ENCODE measurements around the gene ALG12. TPM values are rescaled to one million over a fixed set of nuclear protein-coding genes. Genes with fewer than 3 reads are reported as not detected.

The ALG12 gene
- total RNA-seq, 2 donors from 2014 or later: 19.5 to 21.9 TPM

DNA sequence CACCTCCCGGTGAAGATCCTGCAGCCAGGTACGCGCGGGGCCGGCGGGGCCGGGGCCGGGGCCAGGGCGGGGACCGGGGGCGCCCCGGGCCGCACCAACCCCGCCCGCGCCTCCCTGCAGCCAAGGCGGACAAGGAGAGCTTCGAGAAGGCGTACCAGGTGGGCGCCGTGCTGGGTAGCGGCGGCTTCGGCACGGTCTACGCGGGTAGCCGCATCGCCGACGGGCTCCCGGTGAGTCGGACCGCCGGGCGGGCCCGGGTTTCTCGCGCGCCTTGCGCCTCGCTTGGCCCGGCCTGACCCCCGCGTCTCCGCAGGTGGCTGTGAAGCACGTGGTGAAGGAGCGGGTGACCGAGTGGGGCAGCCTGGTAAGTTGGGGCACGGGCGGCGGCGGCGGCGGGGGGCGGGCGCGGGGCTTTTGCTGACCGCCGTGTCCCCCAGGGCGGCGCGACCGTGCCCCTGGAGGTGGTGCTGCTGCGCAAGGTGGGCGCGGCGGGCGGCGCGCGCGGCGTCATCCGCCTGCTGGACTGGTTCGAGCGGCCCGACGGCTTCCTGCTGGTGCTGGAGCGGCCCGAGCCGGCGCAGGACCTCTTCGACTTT lies 42.9 kb upstream of the ALG12 start:
- ATAC-seq (replicated peaks): no peak
- Mint-ChIP-seq H3K4me3 (peak overlapping the region; percentile 87), H3K4me1 (no peaks in the 10 kb centered on the region), H3K27me3 (no peaks in the 10 kb centered on the region), H3K9me3 (no peaks in the 10 kb centered on the region), H3K36me3 (ENCODE audit: low read depth) (peaks cover 50% of the 10 kb centered on the region), H3K27ac (peak overlapping the region; percentile 88)

DNA sequence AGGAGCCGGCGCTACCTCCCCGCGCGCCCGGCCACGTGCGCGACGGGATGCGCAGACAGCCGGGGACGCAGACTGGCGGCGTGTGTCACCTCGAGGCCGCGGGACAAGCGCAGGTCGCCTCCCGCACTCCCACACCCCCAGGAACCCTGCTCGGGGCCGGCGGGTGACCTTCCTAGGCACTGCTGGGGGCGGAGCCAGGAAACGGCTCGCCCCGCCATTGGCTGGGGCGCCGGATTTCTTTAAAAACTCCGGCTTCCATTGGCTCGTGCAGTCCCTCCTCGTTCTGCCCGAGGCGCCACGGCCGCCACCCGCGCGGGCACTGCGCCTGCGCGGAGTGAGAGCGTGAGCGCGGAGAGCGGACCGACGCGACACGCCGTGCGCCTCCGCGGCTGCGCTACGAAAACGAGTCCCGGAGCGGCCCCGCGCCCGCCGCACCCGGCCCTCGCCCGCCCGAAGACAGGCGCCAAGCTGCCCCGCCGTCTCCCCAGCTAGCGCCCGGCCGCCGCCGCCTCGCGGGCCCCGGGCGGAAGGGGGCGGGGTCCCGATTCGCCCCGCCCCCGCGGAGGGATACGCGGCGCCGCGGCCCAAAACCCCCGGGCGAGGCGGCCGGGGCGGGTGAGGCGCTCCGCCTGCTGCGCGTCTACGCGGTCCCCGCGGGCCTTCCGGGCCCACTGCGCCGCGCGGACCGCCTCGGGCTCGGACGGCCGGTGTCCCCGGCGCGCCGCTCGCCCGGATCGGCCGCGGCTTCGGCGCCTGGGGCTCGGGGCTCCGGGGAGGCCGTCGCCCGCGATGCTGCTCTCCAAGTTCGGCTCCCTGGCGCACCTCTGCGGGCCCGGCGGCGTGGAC lies 42.1 kb upstream of the ALG12 start, which contains the start of gene PIM3:
TSS of gene PIM3 (plus strand) at position 614 of the 846 bp plus-strand sequence. CDS start at position 790, 176 bp downstream.
- peak; percentile 74 for ATAC-seq (replicated peaks)
- Mint-ChIP-seq H3K27me3 (no peaks in the 10 kb centered on the region), H3K4me1 (no peaks in the 10 kb centered on the region), H3K4me3 (peak within 1 kb of the TSS; percentile 87), H3K27ac (peak within 1 kb of the TSS; percentile 88), H3K9me3 (no peaks in the 10 kb centered on the region), H3K36me3 (ENCODE audit: low read depth) (peaks cover 42% of the 10 kb centered on the region)

DNA sequence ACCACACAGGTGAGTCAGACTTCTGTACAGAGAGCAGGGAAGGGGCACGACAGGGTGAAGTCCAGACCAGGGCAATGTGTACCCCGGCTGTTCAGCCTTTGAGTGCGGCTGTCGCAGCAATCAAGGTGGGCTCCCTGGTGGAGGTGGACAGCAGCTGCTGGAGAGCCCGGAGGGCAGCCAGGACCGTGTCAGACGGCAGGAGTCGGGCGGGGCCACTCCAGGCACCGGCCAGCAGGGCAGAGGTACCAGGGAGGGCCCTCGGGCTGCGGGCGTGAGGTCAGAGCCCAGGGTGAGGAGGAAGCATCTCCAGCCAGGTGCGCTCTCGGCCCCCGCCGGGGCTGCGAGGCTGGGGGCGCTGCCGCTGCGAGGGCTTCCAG lies 41.5 kb upstream of the ALG12 start:
- Mint-ChIP-seq H3K4me1 (no peaks in the 10 kb centered on the region), H3K27me3 (no peaks in the 10 kb centered on the region), H3K4me3 (peak overlapping the region; percentile 84), H3K27ac (peak overlapping the region; percentile 87), H3K9me3 (no peaks in the 10 kb centered on the region), H3K36me3 (ENCODE audit: low read depth) (peaks cover 36% of the 10 kb centered on the region)
- ATAC-seq (replicated peaks): peak; percentile 32

DNA sequence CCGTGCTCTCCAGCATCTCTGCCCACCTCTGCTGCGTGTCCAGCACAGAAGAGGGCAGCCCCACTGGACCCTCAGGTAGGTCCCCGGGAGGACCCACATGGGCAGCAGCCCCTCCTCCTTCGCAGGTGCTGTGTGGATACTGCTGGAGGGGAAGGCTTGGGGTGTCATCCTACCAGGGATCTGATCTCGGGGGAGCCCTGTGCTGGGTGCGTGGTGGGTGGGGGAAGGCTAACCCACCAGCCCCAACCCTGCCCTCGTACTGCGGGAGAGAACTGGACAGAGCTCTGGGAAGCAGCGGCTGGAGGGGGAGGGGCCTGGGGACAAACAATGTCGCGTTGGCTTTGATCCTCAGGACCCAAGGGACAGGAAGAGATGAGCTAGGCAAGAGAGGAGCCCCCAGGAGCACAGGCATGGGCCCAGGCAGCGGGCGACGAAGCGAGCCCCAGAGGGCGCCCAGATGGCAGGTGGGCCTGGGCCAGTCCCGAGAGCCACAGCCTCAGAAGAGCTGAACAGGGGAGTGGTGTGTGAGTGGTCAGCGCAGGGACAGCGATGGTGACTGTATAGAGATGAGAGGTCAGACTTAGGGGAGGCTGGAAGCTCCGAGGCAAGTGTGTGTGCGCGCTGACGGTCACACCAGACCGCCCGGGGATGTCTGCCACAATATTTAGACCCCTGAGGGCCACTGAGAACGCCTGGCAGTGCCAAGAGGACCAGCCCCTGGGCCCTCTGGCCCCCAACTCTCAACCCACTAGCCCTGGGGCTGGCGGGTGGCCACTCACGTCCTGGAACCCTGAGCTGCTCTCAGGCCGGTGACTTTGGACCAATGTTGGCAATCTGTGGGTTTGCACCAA lies 40.9 kb upstream of the ALG12 start:
- no peak for ATAC-seq (replicated peaks)
- Mint-ChIP-seq H3K27ac (peak overlapping the region; percentile 87), H3K27me3 (no peaks in the 10 kb centered on the region), H3K36me3 (ENCODE audit: low read depth) (peaks cover 30% of the 10 kb centered on the region), H3K4me3 (peak overlapping the region; percentile 84), H3K9me3 (no peaks in the 10 kb centered on the region), H3K4me1 (no peaks in the 10 kb centered on the region)

DNA sequence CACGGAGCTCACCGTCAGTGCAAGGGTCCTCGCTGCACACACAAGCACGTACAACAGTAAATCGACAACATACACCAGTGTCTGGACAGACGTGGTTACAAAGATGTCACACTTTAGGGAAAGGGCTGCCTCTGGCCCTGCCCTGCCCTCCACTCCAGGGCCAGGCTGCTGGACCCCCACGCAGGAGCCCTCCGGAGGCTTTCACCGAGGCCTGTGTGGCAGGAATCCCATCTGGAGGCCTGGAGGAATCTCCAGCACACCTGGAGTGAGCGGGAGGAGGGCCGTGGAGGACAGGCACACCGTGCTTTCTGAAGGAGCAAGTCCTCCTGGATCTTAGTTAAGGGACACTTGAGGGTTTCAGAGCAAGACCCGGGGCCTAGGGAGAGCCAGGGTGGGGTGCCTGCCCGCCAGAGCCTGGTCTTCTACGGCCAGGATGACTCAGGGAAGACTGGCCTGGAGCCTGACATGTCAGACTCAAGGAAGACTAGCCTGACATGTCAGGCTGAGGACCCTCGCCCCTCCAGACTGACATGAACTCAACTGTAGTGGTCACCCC lies 40.2 kb upstream of the ALG12 start:
- no peaks in the 10 kb centered on the region for H3K27me3 Mint-ChIP-seq
- H3K4me1 Mint-ChIP-seq: no peaks in the 10 kb centered on the region
- H3K27ac Mint-ChIP-seq: peak overlapping the region; percentile 87
- H3K36me3 Mint-ChIP-seq (ENCODE audit: low read depth): peaks cover 23% of the 10 kb centered on the region
- H3K9me3 Mint-ChIP-seq: no peaks in the 10 kb centered on the region
- H3K4me3 Mint-ChIP-seq: peak overlapping the region; percentile 84
- no peak for ATAC-seq (replicated peaks)

DNA sequence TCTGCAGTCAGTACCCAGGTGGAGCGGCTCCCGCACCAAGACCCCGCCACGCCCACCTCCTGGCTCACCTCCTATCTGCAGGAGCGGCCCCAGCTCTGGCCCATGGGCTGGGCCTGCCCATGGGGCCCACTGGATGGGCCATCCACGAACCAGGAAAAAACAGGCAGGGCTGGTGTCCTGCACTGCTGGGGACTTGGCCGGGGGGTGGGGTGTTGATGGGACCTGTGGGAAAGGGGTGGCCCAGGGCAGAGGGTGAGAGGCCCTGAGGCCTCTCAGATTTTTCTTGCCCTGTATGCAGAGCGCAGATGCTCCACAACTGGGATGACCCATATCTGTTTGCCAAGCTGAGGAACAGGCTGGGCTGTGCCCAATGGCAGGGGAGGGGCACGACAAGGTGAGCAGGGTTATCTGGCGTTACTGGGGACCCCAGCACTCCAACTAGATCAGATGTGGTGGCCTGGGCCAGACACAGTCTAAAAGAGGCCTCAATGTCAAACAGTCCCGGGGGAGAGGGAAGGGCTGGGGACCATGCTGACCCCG lies 39.7 kb upstream of the ALG12 start:
- ATAC-seq (replicated peaks): no peak
- peaks cover 18% of the 10 kb centered on the region for H3K36me3 Mint-ChIP-seq (ENCODE audit: low read depth)
- H3K27me3 Mint-ChIP-seq: no peaks in the 10 kb centered on the region
- peak overlapping the region; percentile 84 for H3K4me3 Mint-ChIP-seq
- no peaks in the 10 kb centered on the region for H3K9me3 Mint-ChIP-seq
- no peaks in the 10 kb centered on the region for H3K4me1 Mint-ChIP-seq
- no peak overlapping the region for H3K27ac Mint-ChIP-seq

DNA sequence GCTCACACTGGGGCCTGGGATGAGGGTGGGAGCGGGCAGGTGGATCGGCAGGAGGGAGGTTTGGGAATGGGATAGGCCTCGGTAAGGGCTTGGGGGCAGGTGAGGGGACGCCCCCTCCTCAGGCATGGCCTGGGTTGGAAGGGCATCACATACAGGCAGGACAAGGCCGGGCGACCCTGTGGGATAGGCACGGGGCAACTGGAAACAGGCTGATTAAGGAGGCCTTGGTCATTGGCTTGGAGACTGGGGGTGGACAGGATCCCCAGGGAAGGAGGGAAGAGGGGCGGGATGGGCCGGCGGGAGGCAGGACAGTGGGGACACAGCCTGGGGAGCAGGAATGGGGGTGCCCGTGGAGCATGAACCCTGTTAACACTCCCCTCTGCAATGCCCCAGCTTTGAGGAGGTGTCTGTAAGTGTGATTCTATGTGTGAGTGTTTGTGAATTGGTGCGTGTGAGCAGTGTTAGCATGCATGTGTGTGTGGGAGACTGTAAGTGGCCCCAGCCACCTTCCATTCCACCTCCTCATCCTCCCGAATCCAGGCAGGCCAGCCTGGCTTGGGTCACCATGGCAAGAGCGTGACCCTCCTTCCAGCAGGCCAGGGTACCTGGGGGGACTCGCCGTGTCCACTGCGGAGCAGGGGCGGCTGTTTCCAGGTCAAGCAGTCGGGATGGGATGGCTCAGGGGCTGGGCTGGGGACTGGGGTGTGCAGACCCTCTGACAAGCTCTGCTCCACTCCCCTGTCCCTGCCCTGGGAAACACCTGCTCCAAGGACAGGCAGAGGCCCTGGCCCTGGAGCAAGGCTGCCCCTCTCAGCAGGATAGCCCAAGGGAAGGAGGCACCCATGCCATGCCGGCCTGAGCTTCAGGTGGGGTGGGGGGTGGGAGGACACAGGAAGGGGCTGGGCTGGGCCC lies 38.9 kb upstream of the ALG12 start:
- Mint-ChIP-seq H3K27me3 (no peaks in the 10 kb centered on the region), H3K9me3 (no peaks in the 10 kb centered on the region), H3K36me3 (ENCODE audit: low read depth) (peaks cover 10% of the 10 kb centered on the region), H3K4me1 (no peaks in the 10 kb centered on the region), H3K4me3 (no peak overlapping the region), H3K27ac (no peak overlapping the region)
- no peak for ATAC-seq (replicated peaks)

DNA sequence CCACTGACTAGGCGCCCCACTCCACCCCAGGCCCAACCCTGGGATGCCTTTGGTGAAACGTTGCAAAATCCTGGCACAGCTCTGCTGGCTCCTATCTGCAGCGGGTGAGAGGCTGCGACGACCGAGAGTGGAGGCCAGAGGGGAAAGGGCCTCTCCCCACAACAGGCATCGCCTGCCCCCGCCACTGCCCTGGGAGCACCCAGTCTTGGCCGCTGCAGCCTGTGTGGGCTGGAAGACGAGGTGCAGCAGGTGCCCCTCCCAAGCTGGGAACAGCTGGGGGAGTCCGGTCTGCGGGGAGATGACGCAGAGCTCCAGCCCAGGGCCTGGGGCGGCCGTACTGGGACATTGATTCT lies 38.2 kb upstream of the ALG12 start:
- Mint-ChIP-seq H3K9me3 (no peaks in the 10 kb centered on the region), H3K4me1 (no peaks in the 10 kb centered on the region), H3K27ac (no peak overlapping the region), H3K36me3 (ENCODE audit: low read depth) (peaks cover 3% of the 10 kb centered on the region), H3K27me3 (no peaks in the 10 kb centered on the region), H3K4me3 (no peak overlapping the region)
- ATAC-seq (replicated peaks): no peak

DNA sequence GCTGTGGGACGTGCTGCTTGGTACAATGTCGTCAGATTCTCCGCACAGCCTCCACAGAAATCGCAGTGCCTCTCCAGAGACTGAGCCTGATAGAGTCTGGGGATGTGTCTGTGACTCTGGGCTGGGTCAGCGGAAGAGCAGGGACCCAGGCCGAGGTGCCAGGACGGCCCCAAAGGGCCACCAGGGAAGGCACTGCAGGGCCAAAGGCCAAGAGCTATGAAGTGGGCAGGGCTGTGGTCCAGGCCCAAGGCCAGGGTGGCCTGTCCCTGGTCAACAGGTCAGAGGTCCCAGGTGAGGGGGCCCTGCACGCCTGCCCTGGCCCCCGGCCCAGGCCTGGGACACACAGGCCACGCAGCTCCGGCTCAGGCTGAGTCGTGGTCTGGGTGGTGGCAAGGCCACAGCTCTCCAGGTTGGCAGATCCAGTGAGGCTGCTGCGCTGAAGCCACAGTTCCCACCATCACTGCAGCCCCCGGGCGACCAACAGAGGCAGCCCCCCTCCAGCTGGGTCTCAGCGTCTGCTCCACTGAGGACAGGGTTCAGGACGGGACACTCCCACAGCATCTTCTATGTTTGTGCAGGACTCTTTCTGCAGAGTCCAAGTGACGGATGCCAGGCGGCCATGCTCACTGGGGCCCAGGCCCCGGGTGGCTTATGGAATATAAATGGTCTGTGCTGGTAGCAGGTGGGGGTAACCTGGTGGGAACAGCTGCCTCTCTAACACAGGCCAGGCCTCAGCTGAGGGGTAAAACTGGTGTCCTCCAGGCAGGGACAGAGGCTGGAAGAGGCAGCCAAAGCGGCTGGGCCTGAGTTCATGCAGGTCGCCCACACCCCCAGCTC lies 37.6 kb upstream of the ALG12 start:
- no peaks in the 10 kb centered on the region for H3K9me3 Mint-ChIP-seq
- no peak overlapping the region for H3K4me3 Mint-ChIP-seq
- no peak overlapping the region for H3K27ac Mint-ChIP-seq
- no peaks in the 10 kb centered on the region for H3K27me3 Mint-ChIP-seq
- no peaks in the 10 kb centered on the region for H3K4me1 Mint-ChIP-seq
- ATAC-seq (replicated peaks): no peak
- H3K36me3 Mint-ChIP-seq (ENCODE audit: low read depth): no peaks in the 10 kb centered on the region

DNA sequence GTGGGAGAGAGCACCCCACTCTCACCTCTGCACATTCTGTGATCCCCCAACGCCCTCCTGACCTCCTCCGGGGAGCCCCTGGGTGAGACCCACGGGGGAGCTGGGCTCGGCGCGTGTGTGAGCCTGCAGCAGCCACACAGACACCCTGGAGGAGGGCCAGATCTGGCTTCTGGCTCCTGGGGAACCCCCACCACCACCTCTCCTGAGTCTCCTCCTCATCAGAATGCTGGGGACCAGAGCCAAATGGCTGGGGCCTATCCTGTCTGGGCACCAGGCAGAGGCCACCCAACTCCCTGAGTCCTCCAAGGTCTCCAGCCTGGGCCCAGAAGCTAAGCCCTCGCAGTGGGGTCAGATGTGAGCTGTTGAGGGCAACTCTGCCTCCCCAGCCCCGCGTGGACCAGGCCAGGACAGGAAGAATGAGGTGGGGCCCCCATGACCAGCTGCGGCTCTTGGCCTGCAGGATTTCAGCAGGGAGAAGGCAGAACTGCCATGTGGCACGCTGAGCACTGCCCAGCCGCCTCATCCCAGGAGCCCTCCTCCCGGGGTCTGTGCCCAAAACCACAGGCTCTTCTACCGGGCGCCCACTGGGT lies 36.8 kb upstream of the ALG12 start:
- no peaks in the 10 kb centered on the region for H3K4me1 Mint-ChIP-seq
- H3K27me3 Mint-ChIP-seq: no peaks in the 10 kb centered on the region
- H3K36me3 Mint-ChIP-seq (ENCODE audit: low read depth): no peaks in the 10 kb centered on the region
- H3K27ac Mint-ChIP-seq: no peak overlapping the region
- H3K4me3 Mint-ChIP-seq: no peak overlapping the region
- no peaks in the 10 kb centered on the region for H3K9me3 Mint-ChIP-seq
- ATAC-seq (replicated peaks): no peak

DNA sequence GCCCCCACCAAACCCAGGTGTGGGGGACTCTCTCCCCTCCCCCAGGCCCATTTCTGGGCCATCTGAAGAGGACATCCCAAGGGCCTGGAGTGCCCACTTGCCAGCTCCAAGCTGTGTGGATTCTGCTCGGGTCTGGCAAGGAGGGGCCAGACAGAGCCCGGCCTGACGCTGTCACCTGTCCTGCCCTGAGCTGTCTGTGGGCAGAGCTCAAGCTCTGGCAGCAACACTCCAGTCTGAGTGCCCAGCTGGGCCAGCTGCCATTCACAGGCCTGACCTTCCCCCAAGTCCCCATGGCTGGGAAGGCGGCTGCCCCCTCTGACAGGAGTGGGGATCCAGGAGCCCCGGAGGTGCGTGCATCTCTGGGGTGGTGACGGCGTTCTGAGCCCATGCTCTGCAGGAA lies 36.1 kb upstream of the ALG12 start:
- no peak overlapping the region for H3K4me3 Mint-ChIP-seq
- no peaks in the 10 kb centered on the region for H3K9me3 Mint-ChIP-seq
- no peaks in the 10 kb centered on the region for H3K4me1 Mint-ChIP-seq
- H3K36me3 Mint-ChIP-seq (ENCODE audit: low read depth): no peaks in the 10 kb centered on the region
- no peak for ATAC-seq (replicated peaks)
- H3K27me3 Mint-ChIP-seq: no peaks in the 10 kb centered on the region
- no peak overlapping the region for H3K27ac Mint-ChIP-seq

DNA sequence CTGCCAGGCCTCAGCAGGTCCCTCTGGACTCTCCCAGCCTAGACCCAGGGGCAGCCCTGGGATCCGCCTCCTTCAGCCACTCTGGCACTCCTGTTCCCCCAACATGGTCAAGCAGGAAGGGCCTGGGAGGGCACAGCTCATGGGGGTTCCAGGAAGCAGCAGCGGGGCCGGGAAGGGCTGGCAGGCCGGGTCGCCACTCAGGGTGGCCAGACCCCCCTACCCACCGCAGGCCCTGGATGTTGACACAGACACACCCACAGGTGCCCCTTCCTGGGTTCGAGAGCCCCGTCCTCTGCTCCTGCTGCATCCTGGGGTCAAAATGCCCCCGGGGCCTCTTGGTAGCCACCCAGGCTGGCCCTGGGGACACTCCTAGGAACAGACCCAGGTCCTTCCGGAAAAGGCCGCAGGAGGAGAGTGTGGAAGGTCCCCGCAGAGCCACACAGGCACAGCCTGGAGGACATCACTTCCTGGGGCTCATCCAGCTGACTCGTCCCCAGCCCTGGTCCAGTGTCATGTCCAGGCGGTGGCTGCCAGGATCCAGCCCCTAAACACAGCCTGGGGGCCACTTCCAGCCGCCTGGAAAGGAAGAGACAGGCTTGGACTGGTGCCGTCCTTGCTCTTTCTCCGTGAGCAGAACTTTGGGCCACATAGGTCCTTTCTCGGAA lies 35.6 kb upstream of the ALG12 start:
- Mint-ChIP-seq H3K4me3 (no peak overlapping the region), H3K9me3 (no peaks in the 10 kb centered on the region)

More for the DNA sequence above, 35.6 kb upstream of the ALG12 start:
- Mint-ChIP-seq H3K27ac (no peak overlapping the region), H3K36me3 (ENCODE audit: low read depth) (no peaks in the 10 kb centered on the region), H3K4me1 (no peaks in the 10 kb centered on the region), H3K27me3 (no peaks in the 10 kb centered on the region)
- no peak for ATAC-seq (replicated peaks)

All from activated T-helper 17 cell treated with anti-CD3 and anti-CD28 coated beads, Interleukin-2, amount 50 U/mL, for 72 hours (primary cell).